HL-60 (cell line): ENCODE data around the gene MCF2L2.
"Not testable (repeated sequence)": the region's sequence is repeated elsewhere in the genome, so short reads cannot be mapped to it uniquely, and the experiment has no call there.

ENCODE experiments used
- DNase-seq, 2 experiments: peaks; one replicate each; pipeline ENCODE4 v3.0.0-alpha.2; 2010 to 2020; ENCODE audit warnings: low read depth in 1 of 2, low spot score in 1 of 2
- H3K27ac ChIP-seq: fragments of 250-450 bp; sonication (Bioruptor Pico); replicated peaks from 2 replicates; pipeline ENCODE4 v1.5.1; 2020; ENCODE audit warnings: mild to moderate bottlenecking, moderate library complexity
- H3K27me3 ChIP-seq: fragments of 250-450 bp; sonication (Bioruptor Pico); 2 replicates; pipeline ENCODE4 v1.5.1; 2021; ENCODE audit warnings: mild to moderate bottlenecking, moderate library complexity; ENCODE audit not compliant: insufficient read depth, poor library complexity, severe bottlenecking
- H3K4me3 ChIP-seq: replicated peaks from 2 replicates; pipeline ENCODE4 v1.5.1; 2011; ENCODE audit warnings: mild to moderate bottlenecking, control low read depth, low read length; ENCODE audit not compliant: insufficient read depth
- GABPA ChIP-seq: IDR thresholded peaks from 2 replicates; pipeline ENCODE4 v1.6.1; 2012; ENCODE audit warnings: low read depth
- POLR2AphosphoS5 ChIP-seq: IDR thresholded peaks from 2 replicates; pipeline ENCODE4 v1.6.1; 2012; ENCODE audit warnings: low read depth
- SPI1 ChIP-seq: IDR thresholded peaks from 2 replicates; pipeline ENCODE4 v1.6.1; 2012; ENCODE audit warnings: low read depth, mild to moderate bottlenecking, borderline replicate concordance
- TF ChIP-seq, protein P1 (sequence below): IDR thresholded peaks from 2 replicates; pipeline ENCODE4 v1.6.1; 2012; ENCODE audit warnings: low read depth; ENCODE audit not compliant: insufficient replicate concordance
- TF ChIP-seq, protein P2 (sequence below): IDR thresholded peaks from one replicate; pipeline ENCODE4 v1.5.1; 2011; ENCODE audit warnings: low read length, control low read depth, inconsistent platforms; ENCODE audit not compliant: insufficient read depth

The MCF2L2 gene

DNA sequence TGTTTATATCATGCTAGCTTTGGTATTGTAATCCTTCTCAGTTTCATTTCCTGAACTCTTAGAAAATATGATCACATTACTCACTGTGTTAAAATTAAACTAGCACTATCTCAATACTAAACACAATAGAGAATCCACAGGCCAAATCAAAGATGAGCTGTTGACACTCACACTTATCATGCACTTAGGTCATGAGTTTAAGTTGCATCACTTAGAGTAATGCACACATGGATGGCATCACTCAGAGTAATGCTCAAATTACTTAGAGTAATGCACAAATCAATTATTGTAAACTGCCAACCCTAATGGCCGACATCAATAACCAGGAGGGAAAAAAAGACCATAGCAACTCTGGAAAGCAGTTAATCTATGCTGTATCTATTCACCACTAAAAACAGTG is 40.0 kb upstream of the MCF2L2 start:
- H3K27ac ChIP-seq = no peak overlapping the region
- no peak for TF ChIP-seq GABPA
- TF ChIP-seq POLR2AphosphoS5 = no peak
- TF ChIP-seq, protein P1, sequence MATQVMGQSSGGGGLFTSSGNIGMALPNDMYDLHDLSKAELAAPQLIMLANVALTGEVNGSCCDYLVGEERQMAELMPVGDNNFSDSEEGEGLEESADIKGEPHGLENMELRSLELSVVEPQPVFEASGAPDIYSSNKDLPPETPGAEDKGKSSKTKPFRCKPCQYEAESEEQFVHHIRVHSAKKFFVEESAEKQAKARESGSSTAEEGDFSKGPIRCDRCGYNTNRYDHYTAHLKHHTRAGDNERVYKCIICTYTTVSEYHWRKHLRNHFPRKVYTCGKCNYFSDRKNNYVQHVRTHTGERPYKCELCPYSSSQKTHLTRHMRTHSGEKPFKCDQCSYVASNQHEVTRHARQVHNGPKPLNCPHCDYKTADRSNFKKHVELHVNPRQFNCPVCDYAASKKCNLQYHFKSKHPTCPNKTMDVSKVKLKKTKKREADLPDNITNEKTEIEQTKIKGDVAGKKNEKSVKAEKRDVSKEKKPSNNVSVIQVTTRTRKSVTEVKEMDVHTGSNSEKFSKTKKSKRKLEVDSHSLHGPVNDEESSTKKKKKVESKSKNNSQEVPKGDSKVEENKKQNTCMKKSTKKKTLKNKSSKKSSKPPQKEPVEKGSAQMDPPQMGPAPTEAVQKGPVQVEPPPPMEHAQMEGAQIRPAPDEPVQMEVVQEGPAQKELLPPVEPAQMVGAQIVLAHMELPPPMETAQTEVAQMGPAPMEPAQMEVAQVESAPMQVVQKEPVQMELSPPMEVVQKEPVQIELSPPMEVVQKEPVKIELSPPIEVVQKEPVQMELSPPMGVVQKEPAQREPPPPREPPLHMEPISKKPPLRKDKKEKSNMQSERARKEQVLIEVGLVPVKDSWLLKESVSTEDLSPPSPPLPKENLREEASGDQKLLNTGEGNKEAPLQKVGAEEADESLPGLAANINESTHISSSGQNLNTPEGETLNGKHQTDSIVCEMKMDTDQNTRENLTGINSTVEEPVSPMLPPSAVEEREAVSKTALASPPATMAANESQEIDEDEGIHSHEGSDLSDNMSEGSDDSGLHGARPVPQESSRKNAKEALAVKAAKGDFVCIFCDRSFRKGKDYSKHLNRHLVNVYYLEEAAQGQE = no peak
- TF ChIP-seq, protein P2, sequence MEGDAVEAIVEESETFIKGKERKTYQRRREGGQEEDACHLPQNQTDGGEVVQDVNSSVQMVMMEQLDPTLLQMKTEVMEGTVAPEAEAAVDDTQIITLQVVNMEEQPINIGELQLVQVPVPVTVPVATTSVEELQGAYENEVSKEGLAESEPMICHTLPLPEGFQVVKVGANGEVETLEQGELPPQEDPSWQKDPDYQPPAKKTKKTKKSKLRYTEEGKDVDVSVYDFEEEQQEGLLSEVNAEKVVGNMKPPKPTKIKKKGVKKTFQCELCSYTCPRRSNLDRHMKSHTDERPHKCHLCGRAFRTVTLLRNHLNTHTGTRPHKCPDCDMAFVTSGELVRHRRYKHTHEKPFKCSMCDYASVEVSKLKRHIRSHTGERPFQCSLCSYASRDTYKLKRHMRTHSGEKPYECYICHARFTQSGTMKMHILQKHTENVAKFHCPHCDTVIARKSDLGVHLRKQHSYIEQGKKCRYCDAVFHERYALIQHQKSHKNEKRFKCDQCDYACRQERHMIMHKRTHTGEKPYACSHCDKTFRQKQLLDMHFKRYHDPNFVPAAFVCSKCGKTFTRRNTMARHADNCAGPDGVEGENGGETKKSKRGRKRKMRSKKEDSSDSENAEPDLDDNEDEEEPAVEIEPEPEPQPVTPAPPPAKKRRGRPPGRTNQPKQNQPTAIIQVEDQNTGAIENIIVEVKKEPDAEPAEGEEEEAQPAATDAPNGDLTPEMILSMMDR = no peak
- no peak for TF ChIP-seq SPI1
- H3K27me3 ChIP-seq = no peaks in the 10 kb centered on the region
- DNase-seq = no peak
- H3K4me3 ChIP-seq = no peak overlapping the region

DNA sequence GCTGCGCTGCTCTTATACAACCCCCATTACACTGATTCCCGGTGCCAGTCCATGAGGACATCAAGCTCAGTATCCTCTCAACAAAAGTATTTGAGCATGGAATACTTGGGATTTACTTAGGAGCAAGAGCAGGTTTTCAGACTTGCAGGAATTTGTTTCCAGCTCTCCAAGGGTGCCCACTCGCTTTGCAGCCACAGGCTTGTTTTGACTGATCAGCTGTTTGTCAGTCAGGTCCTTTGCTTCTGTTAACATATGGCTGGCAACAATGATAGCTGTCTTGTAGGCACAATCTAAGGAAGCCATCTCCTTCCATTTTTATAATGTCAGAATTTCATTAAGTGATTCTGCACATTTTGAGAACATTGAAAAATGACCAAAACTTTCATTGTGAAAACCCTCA is 38.2 kb upstream of the MCF2L2 start:
- TF ChIP-seq GABPA = no peak
- no peak for TF ChIP-seq SPI1
- TF ChIP-seq, protein P1 = no peak
- TF ChIP-seq POLR2AphosphoS5 = no peak
- TF ChIP-seq, protein P2 = no peak
- no peak for DNase-seq
- no peak overlapping the region for H3K4me3 ChIP-seq
- no peak overlapping the region for H3K27ac ChIP-seq
- no peaks in the 10 kb centered on the region for H3K27me3 ChIP-seq

DNA sequence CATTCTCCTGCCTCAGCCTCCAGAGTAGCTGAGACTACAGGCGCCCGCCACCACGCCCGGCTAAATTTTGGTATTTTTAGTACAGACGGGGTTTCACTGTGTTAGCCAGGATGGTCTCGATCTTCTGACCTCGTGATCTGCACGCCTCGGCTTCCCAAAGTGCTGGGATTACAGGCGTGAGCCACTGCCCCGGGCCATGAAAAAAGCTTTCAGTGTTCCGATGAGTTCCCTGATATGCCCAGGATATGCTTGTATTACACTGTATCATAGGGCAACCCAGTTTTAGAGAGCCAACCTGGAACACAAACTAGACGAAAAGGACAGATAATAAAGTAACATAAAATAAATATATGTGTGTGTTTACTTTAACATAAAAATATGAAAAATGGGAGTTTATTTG is 37.3 kb upstream of the MCF2L2 start:
- H3K4me3 ChIP-seq, DNase-seq, H3K27me3 ChIP-seq, H3K27ac ChIP-seq: not testable (repeated sequence)

DNA sequence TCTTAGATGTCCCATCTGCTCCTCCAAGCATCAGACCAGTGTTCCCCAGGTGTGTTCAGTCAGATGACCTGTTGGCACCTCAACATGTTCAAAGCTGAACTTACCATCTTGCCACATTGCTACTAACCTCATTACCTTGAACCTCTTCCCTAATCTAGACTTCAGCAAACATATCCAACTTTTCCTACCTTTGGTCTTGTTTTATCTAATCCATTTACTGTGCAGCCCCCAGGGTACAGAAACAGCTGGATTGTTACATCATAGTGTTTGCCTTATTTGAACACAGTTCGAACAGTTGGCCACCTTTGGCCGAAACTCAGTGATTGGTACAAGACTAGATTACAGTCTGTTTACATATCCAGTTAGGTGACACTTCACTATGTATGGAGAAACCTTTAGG is 36.1 kb upstream of the MCF2L2 start:
- TF ChIP-seq, protein P1 = no peak
- no peak for TF ChIP-seq GABPA
- TF ChIP-seq, protein P2 = no peak
- no peak for TF ChIP-seq SPI1
- TF ChIP-seq POLR2AphosphoS5 = no peak

More for the DNA sequence above, 36.1 kb upstream of the MCF2L2 start:
- Histone ChIP-seq H3K27ac (no peak overlapping the region), H3K4me3 (no peak overlapping the region), H3K27me3 (no peaks in the 10 kb centered on the region)
- DNase-seq = no peak
